ENCODE results near the gene TDRD10. TPM values are rescaled to one million over a fixed set of nuclear protein-coding genes. Genes with fewer than 3 reads are reported as not detected.

Gene TDRD10
- total and polyA plus RNA-seq, 7 donors = 0.46 to 3.9 (median 1.8) TPM

- TF ChIP-seq EP300 (IDR thresholded peaks at IDR 0.05) = no peak
- no peak for TF ChIP-seq POLR2A (IDR thresholded peaks at IDR 0.05)
- no peak for TF ChIP-seq POLR2AphosphoS5 (IDR thresholded peaks at IDR 0.05)
- TF ChIP-seq CTCF (IDR thresholded peaks at IDR 0.05) = no peak
- DNase-seq = no peak
- WGBS, 2 donors = 85 to 86% methylated on average over 12 of the region's 12 CpGs
- H3K4me3 ChIP-seq = no peak overlapping the region
- intact Hi-C loops (cut with DNase I) = no loop called here
- H3K27ac ChIP-seq = peak overlapping the region; percentile 15 to 89 (median 30)
- no peaks in the 10 kb centered on the region for H3K9me3 ChIP-seq
- no peaks in the 10 kb centered on the region for H3K27me3 ChIP-seq
- H3K4me1 ChIP-seq = peaks cover 0 to 32% (median 14%) of the 10 kb centered on the region in 4 donors
- peaks cover 0 to 29% (median 15%) of the 10 kb centered on the region in 4 donors for H3K36me3 ChIP-seq
These were observed 33.3 kb upstream of the TDRD10 start for GRCh38 chr1:154468535-154469250.

- peak overlapping the region in 2 of 4 donors; percentile 0 to 89 for H3K27ac ChIP-seq
- peaks cover 0 to 19% (median 11%) of the 10 kb centered on the region in 4 donors for H3K36me3 ChIP-seq
- intact Hi-C loops (cut with DNase I) = no loop called here
- 77 to 89% methylated on average over 10 of the region's 10 CpGs for WGBS, 2 donors
- no peak overlapping the region for H3K4me3 ChIP-seq
- H3K9me3 ChIP-seq = no peaks in the 10 kb centered on the region
- TF ChIP-seq EP300 (IDR thresholded peaks at IDR 0.05) = no peak
- TF ChIP-seq POLR2AphosphoS5 (IDR thresholded peaks at IDR 0.05) = no peak
- no peak for TF ChIP-seq CTCF (IDR thresholded peaks at IDR 0.05)
- no peak for TF ChIP-seq POLR2A (IDR thresholded peaks at IDR 0.05)
- no peaks in the 10 kb centered on the region for H3K27me3 ChIP-seq
- no peak for DNase-seq
- H3K4me1 ChIP-seq = peaks cover 0 to 30% (median 12%) of the 10 kb centered on the region in 4 donors
These were observed 32.0 kb upstream of the TDRD10 start for GRCh38 chr1:154469844-154470560.

- Histone ChIP-seq H3K27ac (no peak overlapping the region), H3K36me3 (peaks cover 0 to 7% (median 3%) of the 10 kb centered on the region in 4 donors), H3K9me3 (no peaks in the 10 kb centered on the region), H3K4me1 (peaks cover 0 to 23% (median 10%) of the 10 kb centered on the region in 4 donors), H3K4me3 (no peak overlapping the region), H3K27me3 (no peaks in the 10 kb centered on the region)
- no peak for DNase-seq
- intact Hi-C loops (cut with DNase I) = no loop called here
- TF ChIP-seq EP300 (IDR thresholded peaks at IDR 0.05) (no peak), POLR2A (IDR thresholded peaks at IDR 0.05) (no peak), CTCF (IDR thresholded peaks at IDR 0.05) (no peak)
- 18 to 78% methylated on average over 2 of the region's 2 CpGs for WGBS, 2 donors
These were observed 30.7 kb upstream of the TDRD10 start for GRCh38 chr1:154471304-154471703.

GRCh38 chr1:154474802-154475201, 27.2 kb upstream of the TDRD10 start:
- Histone ChIP-seq H3K9me3 (no peaks in the 10 kb centered on the region), H3K27ac (peak overlapping the region in 2 of 4 donors; percentile 0 to 44), H3K4me1 (peaks cover 0 to 6% (median 2%) of the 10 kb centered on the region in 4 donors), H3K4me3 (no peak overlapping the region), H3K27me3 (no peaks in the 10 kb centered on the region), H3K36me3 (no peaks in the 10 kb centered on the region)
- TF ChIP-seq POLR2AphosphoS5 (IDR thresholded peaks at IDR 0.05) (no peak), POLR2A (IDR thresholded peaks at IDR 0.05) (no peak), EP300 (IDR thresholded peaks at IDR 0.05) (no peak), CTCF (IDR thresholded peaks at IDR 0.05) (no peak)
- intact Hi-C loops (cut with DNase I) = no loop called here
- peak; percentile 81 for DNase-seq
- WGBS, 2 donors = 22 to 54% methylated on average over 3 of the region's 3 CpGs
